ENCODE results near the gene MCRIP2.

Gene MCRIP2

DNA sequence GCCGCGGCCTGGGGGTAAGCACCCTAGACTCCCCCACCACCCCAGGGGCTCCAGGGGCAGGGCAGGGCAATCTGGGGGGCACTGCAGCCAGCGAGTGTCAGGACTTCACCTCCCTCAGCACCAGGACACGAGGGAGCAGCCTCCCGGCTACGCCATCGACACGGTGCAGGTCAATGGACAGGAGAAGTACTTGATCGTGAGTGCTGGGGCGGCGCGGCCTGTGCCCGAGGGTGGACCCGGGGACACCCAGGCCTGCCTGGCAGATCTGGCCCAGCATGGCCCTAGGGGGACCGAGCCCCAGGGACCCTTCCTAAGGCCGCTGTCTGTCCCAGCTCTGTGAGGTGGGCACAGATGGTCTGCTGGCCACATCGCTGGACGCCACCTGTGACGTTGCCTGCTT, 30.7 kb downstream of the MCRIP2 start:
- FAIRE-seq = no peak

DNA sequence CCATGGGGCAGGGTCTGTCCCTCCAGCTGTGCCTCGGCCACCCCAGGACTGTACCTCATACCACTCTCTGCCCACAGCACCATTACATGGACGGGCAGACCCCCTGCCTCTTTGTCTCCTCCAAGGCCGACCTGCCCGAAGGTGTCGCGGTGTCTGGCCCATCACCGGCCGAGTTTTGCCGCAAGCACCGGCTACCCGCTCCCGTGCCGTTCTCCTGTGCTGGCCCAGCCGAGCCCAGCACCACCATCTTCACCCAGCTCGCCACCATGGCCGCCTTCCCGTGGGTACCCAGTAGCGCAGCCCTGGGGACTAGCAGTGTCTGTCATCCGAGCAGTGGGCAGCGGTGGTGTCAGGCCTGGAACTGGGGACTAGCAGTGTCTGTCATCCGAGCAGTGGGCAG, 31.2 kb downstream of the MCRIP2 start:
- FAIRE-seq = no peak

DNA sequence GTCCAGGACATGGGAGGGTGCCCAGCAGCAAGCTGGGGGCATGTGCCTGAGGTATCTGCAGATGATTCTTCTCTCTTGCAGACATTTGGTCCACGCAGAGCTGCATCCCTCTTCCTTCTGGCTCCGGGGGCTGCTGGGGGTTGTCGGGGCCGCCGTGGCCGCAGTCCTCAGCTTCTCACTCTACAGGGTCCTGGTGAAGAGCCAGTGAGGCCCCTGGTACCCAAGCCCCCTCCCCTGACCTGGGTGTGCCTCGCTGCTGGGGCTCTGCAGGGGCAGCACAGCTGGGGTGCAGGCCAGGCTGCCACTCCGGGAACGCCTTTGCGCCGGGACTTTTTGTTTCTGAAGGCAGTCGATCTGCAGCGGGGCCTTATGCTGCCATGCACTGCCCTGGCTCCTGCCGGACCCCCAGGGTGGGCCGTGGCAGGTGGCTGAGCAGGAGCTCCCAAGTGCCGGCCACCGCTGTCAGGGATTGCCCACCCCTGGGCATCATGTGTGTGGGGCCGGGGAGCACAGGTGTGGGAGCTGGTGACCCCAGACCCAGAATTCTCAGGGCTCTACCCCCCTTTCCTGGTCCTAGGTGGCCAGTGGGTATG, 31.9 kb downstream of the MCRIP2 start:
- no peak for FAIRE-seq

DNA sequence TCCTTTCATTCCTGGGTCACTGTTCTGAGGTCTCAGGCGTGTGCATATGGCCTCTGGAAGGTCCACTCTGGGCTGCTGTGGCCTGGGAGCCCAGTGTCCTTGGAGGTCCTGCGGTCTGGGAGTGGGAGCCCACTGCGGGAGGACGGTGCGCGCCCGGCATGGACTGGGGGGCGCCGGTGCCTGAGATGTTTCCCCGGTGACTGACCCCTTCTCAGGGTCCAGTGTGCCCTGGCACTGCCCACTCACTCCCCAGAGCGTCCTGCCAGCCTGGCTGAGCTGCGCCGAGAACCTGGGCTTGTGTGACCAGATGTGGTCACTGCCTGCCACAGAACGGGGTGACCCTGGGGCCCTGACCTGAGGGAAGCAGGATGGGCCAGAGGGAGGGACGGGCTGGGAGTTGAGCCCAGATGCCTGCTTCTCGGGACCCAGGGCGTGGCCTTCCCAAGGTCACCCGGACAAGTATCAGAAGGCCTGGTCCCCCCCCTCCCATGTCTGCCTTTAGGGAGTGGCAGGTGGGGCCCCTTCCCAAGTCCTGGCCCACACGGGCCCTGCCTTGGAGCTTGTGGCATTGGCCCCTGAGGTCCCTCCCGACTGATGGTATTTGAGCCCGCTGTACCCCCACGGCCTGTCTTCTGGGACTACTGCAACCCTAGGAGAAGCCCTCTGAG, 32.7 kb downstream of the MCRIP2 start:
- no peak for FAIRE-seq

DNA sequence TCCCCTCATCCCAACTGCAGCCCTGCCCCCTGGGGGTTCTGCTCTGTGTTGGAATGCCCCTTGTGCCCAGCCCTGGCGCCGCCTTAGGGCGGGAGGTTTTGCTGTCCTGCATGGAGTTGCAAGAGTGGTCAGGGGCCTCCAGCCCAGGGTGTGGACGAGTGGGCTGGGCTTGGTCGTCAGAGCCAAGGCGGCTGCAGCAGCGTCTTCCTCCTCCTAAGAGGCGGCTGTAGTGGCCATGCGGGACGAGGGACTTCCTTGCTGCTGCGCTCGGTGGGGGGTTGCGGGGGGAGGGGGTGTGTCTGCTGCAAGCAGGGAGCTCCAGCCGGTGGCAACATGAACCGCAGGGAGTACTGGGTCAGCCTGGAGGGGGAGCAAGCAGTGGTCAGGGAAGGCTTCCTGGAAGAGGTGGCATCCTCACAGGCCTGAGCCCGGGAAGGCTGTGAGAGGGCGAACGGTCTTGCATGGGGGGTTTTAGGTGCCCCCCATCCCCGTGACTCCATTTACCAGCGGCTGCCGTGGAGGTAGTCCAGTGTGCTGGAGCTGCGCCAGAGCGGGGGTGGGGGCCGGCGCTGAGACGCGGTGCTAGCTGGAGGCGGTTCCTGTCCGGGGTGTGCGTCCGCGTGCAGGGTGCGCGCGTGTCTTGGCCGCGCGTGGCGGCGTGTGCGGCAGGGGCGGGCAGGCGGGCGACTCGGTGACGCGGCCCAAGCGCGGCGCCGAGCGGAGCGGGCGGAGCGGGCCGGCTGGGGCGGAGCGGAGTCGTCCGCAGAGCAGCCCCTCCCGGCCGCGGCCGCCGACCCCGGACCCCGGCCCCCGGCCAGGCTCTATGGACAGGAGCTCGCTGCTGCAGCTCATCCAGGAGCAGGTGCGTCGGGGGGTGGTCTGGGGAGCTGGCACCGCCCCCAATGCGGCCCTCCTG, 33.6 kb downstream of the MCRIP2 start, which contains the start of gene RHBDL1:
Gene RHBDL1 (plus strand): TSS at position 704 of the 916 bp plus-strand sequence. CDS start 120 bp downstream, at position 824.
- FAIRE-seq = no peak

DNA sequence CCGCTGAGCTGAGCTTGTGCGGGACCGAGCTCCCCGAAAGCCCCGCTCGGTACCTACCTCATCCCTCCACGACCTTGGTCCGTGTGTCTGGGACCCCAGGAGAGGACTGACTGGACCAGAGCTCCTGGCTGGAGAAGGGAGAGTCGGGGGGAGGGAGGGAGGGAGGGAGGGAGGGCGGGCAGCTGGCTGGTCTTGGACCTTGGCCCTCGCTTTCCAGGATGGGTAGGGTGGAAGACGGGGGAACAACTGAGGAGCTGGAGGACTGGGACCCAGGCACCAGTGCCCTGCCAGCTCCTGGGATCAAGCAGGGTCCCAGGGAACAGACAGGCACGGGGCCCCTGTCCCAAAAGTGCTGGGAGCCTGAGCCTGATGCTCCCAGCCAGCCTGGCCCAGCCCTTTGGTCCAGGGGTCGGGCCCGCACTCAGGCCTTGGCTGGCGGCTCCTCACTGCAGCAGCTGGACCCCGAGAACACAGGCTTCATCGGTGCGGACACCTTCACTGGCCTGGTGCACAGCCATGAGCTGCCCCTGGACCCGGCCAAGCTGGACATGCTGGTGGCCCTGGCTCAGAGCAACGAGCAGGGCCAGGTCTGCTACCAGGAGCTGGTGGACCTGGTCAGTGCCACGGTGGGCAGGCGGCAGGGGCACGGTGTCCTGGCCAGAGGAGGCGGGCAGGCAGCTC, 34.4 kb downstream of the MCRIP2 start:
- no peak for FAIRE-seq

DNA sequence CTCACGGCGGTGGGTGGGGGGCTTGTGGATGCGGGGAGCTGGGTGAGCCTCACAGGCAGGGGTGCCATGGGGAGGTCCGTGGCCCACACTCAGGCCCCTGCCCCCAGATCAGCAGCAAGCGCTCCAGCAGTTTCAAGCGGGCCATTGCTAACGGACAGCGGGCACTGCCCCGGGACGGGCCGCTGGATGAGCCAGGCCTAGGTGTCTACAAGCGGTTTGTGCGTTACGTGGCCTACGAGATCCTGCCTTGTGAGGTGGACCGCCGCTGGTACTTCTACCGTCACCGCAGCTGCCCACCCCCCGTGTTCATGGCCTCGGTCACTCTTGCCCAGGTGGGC, 34.9 kb downstream of the MCRIP2 start:
- FAIRE-seq = no peak

DNA sequence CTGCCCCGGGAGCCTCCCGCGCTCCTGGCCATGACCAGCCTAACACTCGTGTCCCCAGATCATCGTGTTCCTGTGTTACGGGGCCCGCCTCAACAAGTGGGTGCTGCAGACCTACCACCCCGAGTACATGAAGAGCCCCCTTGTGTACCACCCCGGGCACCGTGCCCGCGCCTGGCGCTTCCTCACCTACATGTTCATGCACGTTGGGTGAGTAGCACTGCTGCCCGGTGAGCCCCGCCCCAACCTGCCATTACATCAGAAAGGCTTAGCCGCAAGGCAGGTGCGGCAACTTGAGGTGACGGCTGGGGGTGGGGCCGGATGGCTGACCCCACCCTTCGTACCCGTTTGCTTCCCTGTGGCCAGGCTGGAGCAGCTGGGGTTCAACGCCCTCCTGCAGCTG, 35.3 kb downstream of the MCRIP2 start:
- no peak for FAIRE-seq

DNA sequence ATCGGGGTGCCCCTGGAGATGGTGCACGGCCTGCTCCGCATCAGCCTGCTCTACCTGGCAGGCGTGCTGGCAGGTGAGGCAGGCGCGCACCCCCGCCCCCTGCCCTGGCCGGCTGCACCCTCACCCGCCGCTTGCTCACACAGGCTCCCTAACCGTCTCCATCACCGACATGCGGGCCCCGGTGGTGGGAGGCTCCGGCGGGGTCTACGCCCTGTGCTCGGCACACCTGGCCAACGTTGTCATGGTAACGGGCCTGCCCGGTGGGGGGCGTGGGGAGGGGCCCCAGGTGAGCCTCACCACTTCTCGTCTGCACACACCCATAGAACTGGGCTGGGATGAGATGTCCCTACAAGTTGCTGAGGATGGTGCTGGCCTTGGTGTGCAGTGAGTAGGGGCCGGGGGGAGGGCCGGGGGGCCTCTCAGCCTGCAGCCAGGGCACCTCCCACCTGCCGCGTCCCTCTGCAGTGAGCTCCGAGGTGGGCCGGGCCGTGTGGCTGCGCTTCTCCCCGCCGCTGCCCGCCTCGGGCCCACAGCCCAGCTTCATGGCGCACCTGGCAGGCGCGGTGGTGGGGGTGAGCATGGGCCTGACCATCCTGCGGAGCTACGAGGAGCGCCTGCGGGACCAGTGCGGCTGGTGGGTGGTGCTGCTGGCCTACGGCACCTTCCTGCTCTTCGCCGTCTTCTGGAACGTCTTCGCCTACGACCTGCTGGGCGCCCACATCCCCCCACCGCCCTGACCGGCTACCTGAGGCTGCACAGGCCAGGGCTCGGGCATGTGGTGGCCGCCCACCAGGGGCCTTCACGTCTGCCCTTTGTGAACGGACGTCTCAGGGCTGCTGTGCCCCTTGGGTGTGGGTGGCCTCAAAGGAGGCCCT, 35.9 kb downstream of the MCRIP2 start:
- no peak for FAIRE-seq

DNA sequence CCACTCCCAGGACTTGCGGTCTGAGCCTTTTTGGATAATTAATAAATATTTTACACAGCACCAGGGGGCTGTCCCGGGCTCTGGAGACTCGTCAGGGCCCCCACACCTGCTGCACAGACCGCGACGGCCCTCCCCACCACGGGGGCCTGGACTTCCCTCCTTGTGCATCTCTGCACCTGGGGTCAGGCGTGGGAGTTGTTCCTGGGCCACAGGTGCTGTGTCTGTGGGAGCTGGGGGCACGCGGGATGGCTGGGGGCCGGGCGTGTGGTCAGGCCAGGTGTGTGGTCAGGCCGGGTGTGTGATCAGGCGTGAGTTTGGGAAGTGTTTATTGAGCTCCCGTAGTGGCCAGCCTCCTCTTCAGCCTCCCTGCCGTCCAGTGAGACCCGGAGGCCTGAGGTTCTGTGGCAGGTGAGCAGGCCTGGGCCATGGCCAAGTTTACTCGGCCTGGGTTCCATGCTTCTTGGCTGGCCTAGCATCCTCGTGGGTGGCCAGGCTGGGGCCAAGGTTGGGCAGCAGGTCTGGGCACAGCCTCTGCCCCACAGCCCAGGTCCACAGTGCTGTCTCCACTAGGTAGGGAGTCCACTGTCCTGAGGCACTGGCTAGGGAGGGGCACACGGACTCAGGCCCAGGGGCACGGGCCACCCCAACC, 36.7 kb downstream of the MCRIP2 start:
- no peak for FAIRE-seq

DNA sequence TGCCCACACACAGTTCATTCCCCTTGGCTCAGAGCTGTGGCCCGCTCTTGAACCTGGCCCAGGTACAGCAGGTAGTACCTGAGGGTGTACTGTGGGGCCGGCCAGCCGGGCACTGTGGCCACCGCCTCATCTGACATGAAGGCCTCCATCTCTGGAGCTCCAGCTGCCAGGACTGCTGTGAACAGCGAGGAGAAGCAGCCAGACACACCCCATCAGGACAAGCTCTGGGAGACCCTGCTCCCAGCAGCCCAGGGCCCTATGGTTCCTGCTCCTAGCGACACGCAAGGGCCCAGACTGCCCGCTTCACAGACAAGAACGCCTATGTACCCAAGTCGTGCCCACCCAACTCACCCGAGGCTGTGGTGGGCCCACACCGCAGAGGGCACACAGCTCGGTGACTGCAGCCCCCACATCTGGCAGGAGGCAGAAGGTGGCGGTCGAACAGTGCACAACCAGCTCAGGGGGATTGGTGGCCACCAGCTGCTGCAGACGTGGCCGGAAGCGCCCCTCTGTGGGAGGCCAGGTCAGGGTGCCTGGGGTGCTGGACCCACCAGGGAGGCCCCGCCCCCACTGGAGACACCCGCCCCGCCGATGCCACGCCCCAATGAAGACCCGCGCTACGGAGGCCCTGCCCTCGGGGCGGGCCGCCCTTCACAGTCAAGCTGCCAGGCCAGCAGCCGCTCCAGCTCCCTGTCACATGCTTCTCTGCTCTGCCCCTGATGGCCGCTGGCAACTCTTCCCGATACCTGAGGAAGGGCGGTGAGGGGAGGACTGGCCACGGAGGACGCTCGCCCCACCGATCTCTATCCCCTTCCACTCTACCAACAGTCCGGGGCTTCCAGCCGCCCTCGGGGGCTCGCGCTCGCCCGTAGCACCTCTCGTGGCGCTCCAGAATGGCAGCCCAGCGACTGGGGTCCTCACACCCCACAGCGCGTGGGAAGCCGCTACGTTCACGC, 37.5 kb downstream of the MCRIP2 start:
- FAIRE-seq = no peak

DNA sequence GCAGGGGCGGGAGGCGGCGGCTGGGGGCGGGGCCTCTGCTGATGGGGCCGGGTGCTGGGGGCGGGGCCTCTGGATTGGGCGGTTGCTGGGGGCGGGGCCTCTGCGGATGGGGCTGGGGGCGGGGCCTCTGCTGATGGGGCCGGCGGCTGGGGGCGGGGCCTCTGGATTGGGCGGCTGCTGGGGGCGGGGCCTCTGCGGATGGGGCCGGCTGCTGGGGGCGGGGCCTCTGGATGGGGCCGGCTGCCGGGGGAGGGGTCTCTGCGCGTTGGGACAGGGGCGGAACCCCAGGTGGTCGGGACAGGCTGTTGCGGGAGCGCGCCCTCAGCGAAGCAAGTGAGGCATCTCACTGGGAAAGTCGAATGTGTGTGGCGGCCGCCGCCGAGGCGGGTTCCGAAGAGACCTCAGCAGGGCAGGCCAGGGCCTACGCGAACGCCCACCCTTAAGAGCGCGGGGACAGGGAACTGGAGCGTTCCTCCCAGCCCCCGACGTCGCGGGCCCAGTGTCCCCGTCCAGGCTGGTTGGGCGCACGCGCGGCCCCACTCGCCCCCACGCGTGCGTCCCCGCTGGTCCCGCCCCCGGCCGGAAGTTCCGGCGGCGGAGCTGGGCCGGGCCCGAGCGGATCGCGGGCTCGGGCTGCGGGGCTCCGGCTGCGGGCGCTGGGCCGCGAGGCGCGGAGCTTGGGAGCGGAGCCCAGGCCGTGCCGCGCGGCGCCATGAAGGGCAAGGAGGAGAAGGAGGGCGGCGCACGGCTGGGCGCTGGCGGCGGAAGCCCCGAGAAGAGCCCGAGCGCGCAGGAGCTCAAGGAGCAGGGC, 38.4 kb downstream of the MCRIP2 start, which contains the start of gene STUB1:
Gene STUB1 (plus strand): TSS at position 597 of the 811 bp plus-strand sequence. CDS start 116 bp downstream, at position 713.
- FAIRE-seq = no peak

DNA sequence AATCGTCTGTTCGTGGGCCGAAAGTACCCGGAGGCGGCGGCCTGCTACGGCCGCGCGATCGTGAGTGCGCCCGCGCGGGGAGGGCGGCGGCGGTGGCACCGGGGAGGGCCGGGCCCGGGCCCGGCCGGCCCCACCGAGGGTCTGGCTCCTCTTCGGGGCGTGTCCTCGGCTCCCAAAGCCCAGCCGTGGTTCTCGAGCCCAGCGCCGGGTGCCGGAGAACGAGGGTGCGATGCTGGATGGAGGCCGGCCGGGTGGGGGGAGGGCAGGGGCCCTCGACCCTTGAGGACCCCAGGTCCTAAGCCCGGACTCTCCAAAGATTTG, 39.0 kb downstream of the MCRIP2 start:
- FAIRE-seq = no peak

DNA sequence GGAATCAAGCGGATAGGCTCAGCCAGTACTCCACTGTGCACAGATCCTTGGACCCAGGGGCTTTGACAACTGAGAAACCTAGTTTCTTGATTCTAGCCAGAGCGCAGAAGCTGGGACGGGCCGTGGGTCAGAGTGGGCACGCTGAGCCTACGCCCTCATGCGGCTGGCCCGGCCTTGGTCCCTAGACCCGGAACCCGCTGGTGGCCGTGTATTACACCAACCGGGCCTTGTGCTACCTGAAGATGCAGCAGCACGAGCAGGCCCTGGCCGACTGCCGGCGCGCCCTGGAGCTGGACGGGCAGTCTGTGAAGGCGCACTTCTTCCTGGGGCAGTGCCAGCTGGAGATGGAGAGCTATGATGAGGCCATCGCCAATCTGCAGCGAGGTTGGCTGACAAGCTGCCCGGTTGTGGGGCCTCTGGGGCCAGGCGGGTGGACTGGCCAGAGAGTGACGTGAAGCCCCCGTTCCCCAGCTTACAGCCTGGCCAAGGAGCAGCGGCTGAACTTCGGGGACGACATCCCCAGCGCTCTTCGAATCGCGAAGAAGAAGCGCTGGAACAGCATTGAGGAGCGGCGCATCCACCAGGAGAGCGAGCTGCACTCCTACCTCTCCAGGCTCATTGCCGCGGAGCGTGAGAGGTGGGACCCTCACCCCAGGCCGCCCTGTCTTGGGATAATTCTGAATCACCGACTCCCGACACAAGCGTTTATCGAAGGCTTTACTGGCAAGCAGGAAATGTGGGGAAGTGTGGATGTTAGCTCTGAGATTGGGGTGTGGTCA, 39.5 kb downstream of the MCRIP2 start:
- FAIRE-seq = no peak

DNA sequence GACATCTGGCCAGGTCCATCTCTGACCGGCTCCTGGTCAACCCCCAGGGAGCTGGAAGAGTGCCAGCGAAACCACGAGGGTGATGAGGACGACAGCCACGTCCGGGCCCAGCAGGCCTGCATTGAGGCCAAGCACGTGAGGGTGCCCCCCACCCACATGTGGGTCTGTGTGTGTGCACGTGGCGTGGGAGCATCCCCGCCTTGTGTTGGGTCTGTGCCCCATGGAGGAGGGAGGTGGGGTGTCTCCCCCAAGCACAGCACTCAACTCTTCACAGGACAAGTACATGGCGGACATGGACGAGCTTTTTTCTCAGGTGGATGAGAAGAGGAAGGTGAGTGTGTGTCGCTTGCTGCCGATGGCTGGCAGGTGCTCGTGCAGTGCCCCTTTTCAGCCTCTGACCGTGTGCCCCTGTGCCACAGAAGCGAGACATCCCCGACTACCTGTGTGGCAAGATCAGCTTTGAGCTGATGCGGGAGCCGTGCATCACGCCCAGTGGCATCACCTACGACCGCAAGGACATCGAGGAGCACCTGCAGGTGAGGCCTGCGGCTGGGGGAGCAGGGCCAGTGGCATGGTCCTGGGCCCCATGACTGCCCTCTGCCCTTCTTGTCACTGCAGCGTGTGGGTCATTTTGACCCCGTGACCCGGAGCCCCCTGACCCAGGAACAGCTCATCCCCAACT, 40.3 kb downstream of the MCRIP2 start:
- no peak for FAIRE-seq

DNA sequence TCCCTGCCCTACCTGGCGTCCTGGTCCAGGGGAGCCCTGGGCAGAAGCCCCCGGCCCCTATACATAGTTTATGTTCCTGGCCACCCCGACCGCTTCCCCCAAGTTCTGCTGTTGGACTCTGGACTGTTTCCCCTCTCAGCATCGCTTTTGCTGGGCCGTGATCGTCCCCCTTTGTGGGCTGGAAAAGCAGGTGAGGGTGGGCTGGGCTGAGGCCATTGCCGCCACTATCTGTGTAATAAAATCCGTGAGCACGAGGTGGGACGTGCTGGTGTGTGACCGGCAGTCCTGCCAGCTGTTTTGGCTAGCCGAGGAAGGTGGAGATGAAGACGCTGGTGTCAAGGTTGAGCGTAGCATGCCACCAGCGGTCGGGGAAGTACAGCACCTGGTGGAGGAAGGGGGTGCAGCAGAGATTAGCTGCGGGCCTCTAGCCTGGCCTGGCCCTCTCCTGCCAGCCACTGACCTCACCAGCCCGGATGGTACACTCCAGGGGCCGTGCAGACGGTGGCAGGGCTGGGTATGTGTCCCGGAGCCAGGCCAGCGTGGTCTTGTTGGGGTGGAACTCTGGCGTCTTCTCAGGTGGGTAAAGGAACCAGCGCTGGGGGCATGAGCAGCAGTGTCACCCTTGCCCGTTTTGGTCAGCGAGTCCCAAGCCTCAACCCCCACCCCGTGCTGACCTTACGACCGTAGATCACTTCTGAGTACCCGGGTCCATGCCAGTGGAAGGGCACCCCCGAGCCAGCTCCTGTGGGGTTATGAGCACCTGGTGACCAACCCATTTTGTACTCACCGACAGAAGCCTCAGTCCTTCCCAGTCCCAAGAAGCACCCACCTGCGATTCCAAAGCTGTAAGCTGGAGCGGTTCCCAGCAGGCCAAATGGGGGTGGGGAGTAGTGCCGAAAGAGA, 41.1 kb downstream of the MCRIP2 start:
- FAIRE-seq = no peak

All from TTC549 (cell line).